ENCODE data around the gene PHC3.

PHC3 gene

DNA sequence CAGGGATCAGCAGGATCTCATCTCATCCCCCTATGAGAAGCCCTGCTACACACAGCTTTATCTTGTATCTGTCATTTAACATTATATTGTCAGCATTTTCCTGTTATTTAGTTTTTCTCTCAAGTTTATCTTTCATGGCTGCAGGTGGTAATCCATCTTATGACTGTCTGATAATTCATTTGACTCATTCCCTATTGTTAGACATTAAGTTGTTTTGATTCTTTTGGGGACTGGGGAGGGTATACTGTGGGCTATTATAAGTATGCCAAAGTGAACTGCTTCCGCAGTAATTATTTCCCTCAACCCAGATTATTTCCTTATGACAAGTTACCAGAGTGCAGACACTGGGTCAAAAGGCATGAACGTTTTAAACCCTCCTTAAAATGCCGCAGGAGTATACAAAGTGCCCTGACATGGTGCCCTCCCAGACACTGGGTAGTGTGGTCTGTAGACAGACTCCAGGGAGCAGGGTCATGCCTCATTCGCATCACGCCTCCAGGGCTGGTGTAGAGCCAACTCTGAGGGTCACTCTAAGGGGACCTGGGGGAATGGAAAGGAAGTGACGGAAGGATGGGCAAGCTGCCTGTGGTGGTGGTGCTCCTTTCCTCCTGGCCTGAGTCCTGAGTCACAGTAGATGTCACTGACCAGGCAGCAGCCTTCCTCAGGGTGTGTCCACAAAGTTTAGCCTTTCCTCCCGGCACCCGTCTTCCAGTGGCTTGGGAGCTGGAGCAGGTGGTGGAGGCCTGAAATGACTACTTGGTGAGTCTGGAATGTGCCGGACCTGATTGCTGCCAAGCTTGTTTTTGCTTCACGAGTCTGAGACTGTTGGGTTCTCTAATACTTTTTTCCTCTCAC is 132.2 kb downstream of the PHC3 start:
- Histone ChIP-seq H3K36me3 (ENCODE audit: insufficient read depth) (no peaks in the 10 kb centered on the region), H3K9ac (no peak overlapping the region), H3K27ac (no peak overlapping the region), H4K20me1 (ENCODE audit: insufficient read depth) (no peaks in the 10 kb centered on the region), H3K4me2 (no peak overlapping the region), H3K27me3 (ENCODE audit: insufficient read depth, low read depth) (no peaks in the 10 kb centered on the region), H3K4me1 (ENCODE audit: low read depth, poor library complexity, severe bottlenecking) (peaks cover 23% of the 10 kb centered on the region), H3K4me3 (IDR thresholded peaks at IDR 0.05; ENCODE audit: insufficient read depth, low read depth, low read length) (no peak overlapping the region), H2AFZ (ENCODE audit: low read depth) (no peak overlapping the region), H3K79me2 (ENCODE audit: insufficient read depth, low read depth) (no peaks in the 10 kb centered on the region)
- TF ChIP-seq, protein P1, sequence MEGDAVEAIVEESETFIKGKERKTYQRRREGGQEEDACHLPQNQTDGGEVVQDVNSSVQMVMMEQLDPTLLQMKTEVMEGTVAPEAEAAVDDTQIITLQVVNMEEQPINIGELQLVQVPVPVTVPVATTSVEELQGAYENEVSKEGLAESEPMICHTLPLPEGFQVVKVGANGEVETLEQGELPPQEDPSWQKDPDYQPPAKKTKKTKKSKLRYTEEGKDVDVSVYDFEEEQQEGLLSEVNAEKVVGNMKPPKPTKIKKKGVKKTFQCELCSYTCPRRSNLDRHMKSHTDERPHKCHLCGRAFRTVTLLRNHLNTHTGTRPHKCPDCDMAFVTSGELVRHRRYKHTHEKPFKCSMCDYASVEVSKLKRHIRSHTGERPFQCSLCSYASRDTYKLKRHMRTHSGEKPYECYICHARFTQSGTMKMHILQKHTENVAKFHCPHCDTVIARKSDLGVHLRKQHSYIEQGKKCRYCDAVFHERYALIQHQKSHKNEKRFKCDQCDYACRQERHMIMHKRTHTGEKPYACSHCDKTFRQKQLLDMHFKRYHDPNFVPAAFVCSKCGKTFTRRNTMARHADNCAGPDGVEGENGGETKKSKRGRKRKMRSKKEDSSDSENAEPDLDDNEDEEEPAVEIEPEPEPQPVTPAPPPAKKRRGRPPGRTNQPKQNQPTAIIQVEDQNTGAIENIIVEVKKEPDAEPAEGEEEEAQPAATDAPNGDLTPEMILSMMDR (conservative IDR thresholded peaks at IDR 0.05; ENCODE audit: low read depth, low read length) = no peak

DNA sequence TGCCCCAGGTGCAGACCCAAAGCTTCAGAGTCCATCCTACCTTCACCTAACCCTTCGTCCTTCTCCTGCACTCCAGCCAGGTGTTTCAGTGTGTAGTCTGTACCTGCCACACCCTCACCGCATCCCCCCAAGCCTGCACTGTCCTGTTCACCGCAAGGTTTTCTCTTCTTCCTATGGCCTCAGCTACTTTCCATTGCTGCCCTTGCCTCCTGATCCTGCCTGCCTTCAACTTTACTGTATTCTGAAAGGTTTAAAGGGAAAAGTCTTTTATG is 134.5 kb downstream of the PHC3 start:
- Histone ChIP-seq H3K27me3 (ENCODE audit: insufficient read depth, low read depth) (no peaks in the 10 kb centered on the region), H3K4me3 (IDR thresholded peaks at IDR 0.05; ENCODE audit: insufficient read depth, low read depth, low read length) (no peak overlapping the region), H4K20me1 (ENCODE audit: insufficient read depth) (no peaks in the 10 kb centered on the region), H3K79me2 (ENCODE audit: insufficient read depth, low read depth) (no peaks in the 10 kb centered on the region), H2AFZ (ENCODE audit: low read depth) (no peak overlapping the region), H3K4me2 (no peak overlapping the region), H3K9ac (no peak overlapping the region), H3K36me3 (ENCODE audit: insufficient read depth) (no peaks in the 10 kb centered on the region), H3K4me1 (ENCODE audit: low read depth, poor library complexity, severe bottlenecking) (peaks cover 17% of the 10 kb centered on the region), H3K27ac (no peak overlapping the region)
- TF ChIP-seq, protein P1 (conservative IDR thresholded peaks at IDR 0.05; ENCODE audit: low read depth, low read length) = no peak

DNA sequence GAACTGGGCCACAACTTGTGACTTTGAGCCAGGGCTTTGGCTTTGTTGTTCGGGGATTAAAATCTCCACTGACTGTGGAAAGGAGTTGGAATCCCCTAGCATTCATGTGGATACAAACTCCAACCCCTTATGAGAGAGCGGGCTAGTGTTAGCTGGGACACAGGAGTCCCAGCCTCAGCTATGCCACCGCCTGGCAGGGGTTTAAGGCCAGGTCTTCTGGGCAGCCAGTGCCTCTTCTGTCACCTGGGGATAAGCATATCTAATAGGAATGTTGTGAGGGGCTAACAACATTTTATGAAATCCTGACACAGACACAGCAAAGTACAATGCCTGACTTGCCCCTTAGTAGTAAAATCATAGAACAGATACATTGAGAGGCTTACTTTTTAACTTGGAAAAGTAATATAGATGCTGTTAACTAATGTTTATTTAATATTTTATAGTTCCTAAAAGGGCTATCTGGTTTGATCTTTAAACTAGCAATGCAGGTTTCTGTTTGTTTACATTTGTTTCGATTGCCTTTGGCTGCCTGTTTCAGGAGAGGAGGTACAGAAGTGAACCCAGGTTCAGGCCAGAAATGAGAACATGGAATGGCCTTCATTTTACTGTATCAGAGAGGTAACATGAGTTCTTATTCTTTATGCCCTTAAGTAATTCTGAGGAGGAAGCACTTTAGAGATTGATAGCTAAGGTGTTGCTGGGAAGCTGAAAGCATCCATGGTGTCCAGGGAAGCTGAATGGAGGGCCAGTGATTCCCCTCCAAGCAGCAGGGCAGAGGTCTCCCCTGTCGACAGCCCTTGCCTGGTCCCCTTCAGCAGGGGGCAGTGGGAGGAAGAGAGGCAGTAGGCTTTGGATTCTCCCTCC is 135.0 kb downstream of the PHC3 start:
- no peaks in the 10 kb centered on the region for H4K20me1 ChIP-seq (ENCODE audit: insufficient read depth)
- no peaks in the 10 kb centered on the region for H3K27me3 ChIP-seq (ENCODE audit: insufficient read depth, low read depth)
- H3K4me2 ChIP-seq = no peak overlapping the region
- TF ChIP-seq, protein P1 (conservative IDR thresholded peaks at IDR 0.05; ENCODE audit: low read depth, low read length) = no peak
- no peak overlapping the region for H3K27ac ChIP-seq
- H3K4me1 ChIP-seq (ENCODE audit: low read depth, poor library complexity, severe bottlenecking) = peaks cover 17% of the 10 kb centered on the region
- no peak overlapping the region for H3K9ac ChIP-seq
- no peaks in the 10 kb centered on the region for H3K36me3 ChIP-seq (ENCODE audit: insufficient read depth)
- H2AFZ ChIP-seq (ENCODE audit: low read depth) = no peak overlapping the region
- no peak overlapping the region for H3K4me3 ChIP-seq (IDR thresholded peaks at IDR 0.05; ENCODE audit: insufficient read depth, low read depth, low read length)
- H3K79me2 ChIP-seq (ENCODE audit: insufficient read depth, low read depth) = no peaks in the 10 kb centered on the region

DNA sequence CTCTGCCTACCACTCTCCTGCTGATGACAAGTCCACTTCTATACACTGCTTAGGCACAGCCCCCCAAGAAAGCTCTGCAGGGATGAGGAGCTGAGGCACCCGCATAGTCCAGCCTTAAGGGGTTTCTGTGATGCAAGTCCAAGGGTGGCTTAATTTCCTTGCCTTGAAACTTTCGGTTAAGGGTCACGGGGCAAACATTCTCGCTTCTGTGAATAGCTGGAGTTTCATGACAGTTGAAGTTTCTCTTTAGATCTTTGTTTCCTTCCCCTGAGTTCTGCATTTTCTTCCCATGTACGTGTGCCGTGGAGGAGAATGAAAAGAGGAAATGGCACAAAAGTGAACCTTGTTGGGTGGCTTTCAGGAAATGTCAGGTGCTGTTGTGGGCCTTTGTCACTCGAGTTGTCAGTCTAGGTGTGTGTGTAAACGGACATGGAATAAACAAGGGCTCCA is 136.7 kb downstream of the PHC3 start:
- Histone ChIP-seq H3K4me1 (ENCODE audit: low read depth, poor library complexity, severe bottlenecking) (peaks cover 17% of the 10 kb centered on the region), H3K79me2 (ENCODE audit: insufficient read depth, low read depth) (no peaks in the 10 kb centered on the region), H4K20me1 (ENCODE audit: insufficient read depth) (no peaks in the 10 kb centered on the region), H3K4me3 (IDR thresholded peaks at IDR 0.05; ENCODE audit: insufficient read depth, low read depth, low read length) (no peak overlapping the region), H3K27ac (peak overlapping the region; percentile 14; the same call in 1 of the 2 replicates), H3K4me2 (peak overlapping the region; percentile 52), H2AFZ (ENCODE audit: low read depth) (no peak overlapping the region), H3K27me3 (ENCODE audit: insufficient read depth, low read depth) (no peaks in the 10 kb centered on the region), H3K36me3 (ENCODE audit: insufficient read depth) (no peaks in the 10 kb centered on the region), H3K9ac (no peak overlapping the region)
- TF ChIP-seq, protein P1 (conservative IDR thresholded peaks at IDR 0.05; ENCODE audit: low read depth, low read length) = no peak

Measured in KMS-11 (cell line).